NCI-H345 treated with DMSO at 0.1 percent for 48 hours (cell line): Measurements from ENCODE around the gene KTN1.

Experiments
- DNase-seq: peaks from one replicate; lab custom pipeline; 2025; ENCODE audit not compliant: unreplicated experiment; lab: John Stamatoyannopoulos, UW

KTN1 gene, protein sequence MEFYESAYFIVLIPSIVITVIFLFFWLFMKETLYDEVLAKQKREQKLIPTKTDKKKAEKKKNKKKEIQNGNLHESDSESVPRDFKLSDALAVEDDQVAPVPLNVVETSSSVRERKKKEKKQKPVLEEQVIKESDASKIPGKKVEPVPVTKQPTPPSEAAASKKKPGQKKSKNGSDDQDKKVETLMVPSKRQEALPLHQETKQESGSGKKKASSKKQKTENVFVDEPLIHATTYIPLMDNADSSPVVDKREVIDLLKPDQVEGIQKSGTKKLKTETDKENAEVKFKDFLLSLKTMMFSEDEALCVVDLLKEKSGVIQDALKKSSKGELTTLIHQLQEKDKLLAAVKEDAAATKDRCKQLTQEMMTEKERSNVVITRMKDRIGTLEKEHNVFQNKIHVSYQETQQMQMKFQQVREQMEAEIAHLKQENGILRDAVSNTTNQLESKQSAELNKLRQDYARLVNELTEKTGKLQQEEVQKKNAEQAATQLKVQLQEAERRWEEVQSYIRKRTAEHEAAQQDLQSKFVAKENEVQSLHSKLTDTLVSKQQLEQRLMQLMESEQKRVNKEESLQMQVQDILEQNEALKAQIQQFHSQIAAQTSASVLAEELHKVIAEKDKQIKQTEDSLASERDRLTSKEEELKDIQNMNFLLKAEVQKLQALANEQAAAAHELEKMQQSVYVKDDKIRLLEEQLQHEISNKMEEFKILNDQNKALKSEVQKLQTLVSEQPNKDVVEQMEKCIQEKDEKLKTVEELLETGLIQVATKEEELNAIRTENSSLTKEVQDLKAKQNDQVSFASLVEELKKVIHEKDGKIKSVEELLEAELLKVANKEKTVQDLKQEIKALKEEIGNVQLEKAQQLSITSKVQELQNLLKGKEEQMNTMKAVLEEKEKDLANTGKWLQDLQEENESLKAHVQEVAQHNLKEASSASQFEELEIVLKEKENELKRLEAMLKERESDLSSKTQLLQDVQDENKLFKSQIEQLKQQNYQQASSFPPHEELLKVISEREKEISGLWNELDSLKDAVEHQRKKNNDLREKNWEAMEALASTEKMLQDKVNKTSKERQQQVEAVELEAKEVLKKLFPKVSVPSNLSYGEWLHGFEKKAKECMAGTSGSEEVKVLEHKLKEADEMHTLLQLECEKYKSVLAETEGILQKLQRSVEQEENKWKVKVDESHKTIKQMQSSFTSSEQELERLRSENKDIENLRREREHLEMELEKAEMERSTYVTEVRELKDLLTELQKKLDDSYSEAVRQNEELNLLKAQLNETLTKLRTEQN (N-terminal part only)

DNA sequence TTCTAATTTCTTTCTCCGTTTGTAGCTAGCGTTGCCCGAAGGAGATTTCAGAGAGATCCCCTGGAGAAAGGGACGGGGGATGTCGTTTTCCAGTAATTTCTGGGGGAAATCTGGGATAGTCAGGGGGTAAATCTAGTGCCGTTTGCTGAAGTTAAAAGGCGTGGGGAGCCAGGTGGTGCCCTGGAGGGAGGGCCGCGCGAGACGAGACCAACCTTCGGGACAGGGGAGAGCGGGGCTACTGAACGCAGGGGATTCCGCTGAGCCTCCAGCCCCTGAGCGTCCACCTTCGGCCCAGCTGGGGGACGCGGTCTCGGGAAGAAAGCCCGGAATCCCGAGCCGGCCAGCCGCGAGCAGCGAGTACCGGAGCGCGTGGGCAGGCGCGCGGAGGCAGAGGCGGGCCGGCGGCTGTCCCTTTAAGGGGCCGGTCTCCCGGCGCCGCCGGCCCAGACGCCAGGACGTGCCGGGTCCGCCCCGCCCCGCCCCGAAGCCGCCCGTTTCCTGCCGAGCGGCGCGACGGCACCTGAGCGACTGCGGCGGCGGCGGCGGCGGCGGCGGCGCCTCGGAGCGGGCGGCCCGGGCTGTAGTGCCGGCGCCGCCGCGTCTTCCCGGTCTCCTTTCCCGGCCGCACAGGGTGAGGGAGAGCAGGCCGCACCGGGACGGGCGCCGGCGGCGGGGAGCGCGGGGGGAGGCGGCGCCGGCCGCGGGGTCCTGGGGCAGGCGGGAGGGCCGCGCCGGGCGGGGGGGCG is at the start of gene KTN1:
Gene KTN1, plus strand, starts transcription at position 484 of the 746 bp plus-strand sequence. CDS start 31,842 bp downstream, outside the sequence.
- peak; percentile 80 for DNase-seq

DNA sequence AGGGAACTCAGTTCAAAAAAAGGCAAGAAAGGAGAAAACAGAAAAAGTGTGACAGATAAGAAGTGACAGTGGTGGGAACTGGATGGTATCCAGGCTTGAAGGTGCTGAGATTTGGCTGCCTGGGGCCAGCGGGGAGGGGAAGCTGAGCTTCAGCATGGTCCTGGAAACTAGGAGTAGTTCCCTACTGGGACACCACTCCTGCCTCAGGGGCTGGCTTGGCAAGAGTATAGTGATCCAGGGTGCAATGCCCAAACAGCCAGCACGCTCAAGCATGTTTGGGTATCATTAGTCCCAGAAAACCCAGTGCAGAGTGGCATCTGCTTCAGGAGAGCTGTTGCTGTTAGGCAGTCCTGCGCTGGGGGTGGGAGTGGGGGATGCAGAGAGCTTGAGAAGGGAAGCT is 49.5 kb upstream of the KTN1 start:
- no peak for DNase-seq

DNA sequence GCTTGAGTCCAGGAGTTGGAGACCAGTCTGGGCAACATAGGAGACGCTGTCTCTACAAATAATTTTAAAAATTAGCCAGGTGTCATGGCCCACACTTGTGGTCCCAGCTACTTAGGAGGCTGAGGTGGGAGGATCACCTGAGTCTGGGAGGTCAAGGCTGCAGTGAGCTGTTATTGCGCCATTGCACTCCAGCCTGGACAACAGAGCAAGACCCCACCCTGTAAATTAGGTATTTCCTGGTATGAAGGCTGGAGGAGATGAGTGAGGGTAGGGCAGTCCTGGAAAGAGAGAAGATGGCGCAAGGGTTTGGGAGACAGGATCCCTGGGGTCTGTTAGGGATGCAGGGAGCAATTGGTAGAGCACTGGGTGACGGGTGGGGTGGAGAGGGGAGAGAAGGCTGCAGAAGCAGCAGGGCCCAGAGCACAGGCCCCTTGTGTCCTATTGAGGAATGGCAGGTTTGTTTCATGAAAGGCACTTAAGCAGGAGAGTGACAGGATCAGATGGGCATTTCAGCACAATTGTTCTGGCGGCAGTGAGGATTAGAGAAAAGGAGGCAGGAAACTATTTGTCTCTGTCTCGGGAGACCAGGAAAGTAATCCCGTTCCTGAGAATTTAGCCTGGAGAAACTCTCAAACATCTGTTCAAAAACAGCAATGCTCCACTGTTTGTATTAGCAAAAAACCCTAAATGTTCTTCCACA is 47.2 kb upstream of the KTN1 start:
- no peak for DNase-seq

DNA sequence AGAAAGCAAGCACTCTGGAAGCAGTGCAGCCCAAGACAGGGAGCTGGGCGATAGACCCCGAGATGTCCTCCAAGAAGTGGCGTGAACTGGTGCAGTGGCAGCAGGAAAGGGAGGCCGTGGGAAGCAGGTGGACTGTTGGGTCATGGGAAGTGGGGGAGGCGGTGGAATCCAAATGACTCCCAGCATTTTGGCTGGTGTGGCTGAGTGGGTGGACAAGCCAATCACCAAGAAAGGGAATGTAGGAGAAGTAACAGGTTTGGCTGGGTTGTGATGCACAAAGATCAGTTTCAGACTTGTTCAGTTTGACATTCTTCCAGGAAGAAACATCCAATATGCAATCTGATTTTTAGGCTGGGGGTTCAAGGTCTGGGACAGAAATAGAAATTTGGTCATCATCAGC is 46.0 kb upstream of the KTN1 start:
- DNase-seq = no peak

DNA sequence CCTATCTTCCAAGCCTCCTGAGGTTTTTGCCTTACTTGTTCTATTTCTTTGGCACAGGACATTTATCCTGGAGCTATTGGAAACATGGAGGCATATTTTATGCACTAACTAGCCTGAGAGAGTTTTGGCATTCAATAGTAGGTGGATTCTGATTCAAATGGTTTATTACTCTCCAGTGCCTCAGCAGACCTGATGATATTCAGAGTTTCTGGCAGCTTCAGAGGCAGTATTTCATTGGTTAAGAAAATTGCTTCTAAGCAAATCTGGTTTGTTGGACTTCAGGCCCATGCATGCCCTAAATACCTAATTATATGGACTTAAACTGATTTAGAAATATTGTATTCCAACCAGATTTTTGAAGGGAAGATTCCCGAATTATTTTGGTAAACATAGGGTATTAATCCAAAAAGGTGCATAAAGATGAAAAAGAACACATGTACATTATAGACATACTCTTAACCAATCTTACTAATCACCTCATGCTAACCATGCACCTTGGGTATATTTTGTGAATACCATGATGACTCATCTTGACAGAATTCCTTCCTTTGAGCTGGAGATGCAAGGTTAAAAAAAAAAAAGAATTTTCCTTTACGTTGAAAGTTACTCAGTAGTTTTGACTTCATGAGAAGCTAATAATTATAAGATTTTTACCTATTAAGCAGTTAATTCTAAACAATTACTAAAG is 44.3 kb upstream of the KTN1 start:
- no peak for DNase-seq

DNA sequence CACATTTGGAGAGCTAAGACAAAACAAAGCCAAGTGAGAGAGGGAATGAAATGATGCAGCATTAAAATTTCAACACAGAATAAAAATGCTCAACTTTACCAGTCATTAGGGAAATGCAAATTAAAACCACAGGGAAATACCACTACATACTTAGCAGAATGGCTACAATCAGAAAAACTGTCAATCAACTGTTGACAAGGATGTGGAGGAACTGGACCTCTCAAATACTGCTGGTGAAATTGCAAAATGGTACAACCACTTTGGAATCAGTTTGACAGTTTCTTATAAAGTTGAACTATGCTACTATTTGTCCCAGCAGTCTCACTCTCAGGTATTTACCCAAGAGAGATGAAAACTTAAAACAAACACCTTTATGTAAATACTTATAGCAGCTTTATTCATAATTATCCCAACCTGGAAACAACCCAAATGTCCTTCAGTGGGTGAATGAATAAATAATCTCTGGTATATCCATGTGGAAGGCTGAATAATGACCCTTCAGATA is 43.8 kb upstream of the KTN1 start:
- no peak for DNase-seq

DNA sequence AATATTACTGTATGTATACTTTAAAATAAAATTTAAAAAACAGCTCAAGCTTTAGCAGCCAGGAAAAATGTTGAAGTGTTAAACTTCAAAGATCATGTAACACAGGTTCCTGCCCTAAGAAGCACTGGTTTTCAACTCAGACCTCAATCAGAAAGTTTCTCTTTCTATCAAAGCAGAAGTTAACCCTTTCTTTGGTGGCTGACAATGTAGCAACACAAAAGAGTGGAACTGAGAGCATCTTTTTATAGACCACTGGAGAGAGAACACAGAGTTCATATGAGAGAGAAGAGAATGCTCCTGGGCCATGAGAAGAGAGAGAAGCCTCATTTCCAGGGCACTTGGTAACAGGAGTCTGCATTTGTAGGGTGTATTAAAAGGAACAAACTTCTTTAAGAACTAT is 42.2 kb upstream of the KTN1 start:
- no peak for DNase-seq

DNA sequence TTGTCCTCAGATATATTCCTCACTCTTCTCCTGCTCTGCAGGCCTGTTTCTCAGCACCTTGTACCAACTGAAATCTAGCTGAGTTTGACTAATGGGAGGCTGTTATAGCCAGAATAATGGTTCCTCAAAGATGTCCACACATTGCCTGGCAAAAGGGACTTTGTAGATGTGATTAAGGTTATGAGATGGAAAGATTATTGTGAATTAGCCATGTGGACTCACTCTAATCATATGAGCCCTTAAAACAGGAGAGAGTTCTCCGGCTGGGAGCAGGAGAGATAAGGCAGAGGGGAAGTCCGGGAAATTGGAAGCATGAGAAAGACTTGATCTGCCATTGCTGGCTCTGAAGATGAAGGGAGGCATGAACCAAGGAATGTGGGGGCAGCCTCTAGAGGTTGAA is 40.0 kb upstream of the KTN1 start:
- DNase-seq = no peak

DNA sequence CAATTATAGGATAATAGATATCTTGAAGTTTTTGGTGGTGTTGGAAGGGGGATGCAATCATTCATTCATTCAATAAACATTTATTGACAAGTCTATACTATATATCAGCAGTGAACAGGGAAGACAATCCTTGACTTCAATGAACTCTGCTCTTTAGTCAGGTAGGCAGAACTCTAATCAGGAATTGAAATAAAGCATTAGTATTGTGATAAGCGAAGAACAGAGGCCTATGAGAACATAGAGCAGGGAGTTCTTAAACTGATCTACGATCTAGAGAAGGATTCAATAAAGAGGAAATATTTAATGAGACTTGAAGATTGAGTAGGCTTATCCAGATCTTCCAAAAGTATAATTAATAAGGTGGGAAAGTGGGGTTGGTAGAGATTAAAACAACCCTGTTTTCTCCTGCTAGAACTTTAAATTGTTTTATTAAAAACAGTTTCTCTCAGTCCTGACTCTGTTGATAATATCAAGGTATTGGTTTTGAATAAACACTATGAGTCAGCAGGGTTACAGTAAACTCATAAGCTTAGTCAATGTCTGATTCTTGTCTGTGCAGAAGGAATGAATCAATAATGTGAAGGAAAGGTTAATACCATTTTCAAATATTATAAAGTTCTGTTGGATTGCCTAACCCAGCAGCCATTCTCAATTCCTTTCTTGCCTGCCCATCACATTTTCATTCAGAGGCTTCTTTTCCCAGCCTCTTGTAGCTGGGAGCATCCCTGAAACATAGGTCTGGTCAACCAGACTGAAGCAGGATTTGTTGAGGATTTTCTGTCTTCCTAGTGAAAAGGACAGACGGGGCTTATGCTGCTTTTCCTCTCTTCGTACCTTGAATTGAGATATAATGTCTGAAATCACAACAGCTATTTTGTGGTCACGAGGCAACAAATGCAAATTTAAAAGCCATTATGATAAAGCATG is 38.9 kb upstream of the KTN1 start:
- no peak for DNase-seq

DNA sequence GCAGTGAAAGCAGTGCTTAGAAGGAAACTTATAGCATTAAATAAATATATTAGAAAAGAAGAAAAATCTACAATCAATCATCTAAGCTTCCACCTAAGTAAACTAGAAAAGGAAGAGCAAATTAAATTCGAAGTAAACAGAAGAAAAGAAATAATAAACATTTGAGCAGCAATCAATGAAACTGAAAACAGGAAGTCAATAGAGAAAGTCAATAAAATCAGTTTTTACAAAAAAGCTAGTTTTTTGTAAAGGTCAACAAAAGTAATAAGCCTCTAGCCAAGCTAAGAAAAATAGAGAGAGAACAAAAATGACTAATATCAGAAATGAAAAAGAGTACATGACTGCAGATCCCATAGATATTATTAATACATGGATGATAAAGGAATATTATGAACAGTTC is 34.2 kb upstream of the KTN1 start:
- no peak for DNase-seq

DNA sequence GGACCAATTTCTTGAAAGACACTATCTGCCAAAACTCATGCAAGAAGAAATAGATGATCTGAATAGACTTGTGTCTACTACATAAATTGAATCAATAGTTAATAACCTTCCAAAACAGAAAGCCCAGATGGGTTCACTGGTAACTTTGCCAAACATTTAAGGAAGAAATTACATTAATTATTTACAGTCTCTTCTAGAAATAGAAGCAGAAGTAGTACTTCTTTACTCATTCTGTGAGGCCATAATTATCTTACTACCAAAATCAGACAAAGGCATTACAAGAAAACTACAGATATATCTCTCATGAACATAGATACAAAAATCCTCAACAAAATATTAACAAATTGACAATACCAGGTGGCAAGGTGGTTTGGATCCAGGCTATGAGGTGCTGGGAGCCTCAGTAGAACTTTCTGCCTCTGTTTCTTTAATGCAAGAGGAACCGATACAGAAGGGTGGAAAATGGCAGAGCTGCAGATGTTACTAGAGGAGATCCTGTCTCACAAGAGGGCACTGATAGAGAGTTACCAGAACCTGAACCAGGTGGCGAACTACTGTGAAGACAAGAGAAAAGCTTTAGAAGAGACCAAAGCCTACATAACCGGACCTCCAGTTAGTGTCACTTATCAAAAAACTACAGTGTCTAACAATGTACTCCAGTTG is 33.7 kb upstream of the KTN1 start:
- DNase-seq = no peak

DNA sequence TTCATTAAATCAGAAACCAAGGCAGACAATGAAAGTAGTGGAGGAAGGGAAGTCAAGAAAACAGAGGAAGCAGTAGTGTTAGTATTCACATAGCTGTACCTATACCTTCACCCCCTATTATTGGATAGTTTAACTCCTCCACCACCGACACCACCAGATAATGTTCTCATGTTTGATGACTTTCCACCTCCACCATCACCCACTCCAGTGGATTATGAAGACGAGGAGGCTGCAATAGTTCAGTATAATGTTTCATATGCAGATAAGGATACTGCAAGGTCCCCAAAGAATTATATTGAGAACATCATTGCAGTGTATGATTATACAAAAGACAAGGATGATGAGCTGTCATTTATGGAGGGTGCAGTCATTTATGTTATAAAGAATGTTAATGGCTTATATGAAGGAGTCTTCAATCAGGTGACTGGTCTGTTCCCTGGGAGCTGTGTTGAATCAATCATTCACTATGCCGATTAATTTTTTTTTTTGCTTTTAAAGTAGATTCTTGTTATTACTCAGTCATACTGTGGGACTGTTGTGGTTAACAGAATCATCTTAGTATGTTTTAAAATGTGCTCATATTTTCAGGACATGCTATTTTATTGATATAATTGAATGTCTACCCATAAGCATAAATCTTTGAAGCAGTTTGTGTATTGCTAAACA is 32.2 kb upstream of the KTN1 start:
- no peak for DNase-seq

DNA sequence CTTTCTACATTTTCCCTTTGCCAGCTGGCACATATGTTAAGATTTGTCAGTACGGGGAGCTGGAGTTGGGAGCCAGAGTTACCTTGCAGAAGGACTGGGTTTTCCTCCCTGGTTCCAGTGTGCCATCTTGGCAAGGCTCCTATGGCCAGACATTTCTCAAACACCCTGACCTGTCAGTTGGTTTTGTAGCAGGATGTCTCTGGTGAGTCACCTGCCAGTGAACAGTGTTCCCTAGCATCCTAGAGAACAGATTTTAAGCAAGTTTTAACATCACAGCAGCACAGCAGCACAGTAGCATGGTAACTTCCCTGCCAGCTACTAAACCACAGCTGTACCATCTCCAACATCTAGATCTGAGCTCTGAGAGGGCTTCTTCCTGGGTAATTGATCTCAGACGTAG is 26.2 kb upstream of the KTN1 start:
- DNase-seq = no peak

DNA sequence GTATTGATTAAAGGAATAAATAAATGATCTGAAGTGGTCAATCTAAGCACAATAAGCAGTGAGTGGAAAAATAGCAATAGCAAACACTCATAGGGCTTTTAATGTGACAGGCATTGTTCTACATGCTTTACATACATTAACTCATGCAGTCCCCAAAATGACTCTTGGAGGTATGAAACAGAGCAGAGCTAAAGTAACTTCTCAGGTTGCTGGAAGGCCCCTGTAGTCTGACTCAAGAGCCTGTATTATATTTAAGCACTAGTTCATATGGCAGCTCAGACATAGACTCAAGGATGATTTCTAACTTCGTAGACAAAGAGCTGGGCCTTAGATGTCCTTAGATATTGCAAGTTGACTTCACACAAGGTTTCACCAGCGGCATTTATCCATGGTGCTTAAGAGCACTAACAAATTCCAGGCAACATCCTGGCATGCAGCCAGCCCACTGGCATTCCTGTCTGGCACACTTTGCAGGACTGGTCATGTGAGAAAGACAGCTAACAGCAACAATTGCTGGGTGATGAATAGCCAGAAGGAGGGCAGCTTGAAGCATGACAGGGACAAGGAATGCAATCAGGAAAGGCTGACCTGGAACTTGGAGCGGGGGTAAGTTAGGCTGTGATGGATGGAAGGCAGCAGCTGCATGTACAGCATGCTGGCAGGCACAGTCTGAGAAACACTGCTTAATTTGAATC is 22.9 kb upstream of the KTN1 start:
- peak; percentile 53 for DNase-seq

DNA sequence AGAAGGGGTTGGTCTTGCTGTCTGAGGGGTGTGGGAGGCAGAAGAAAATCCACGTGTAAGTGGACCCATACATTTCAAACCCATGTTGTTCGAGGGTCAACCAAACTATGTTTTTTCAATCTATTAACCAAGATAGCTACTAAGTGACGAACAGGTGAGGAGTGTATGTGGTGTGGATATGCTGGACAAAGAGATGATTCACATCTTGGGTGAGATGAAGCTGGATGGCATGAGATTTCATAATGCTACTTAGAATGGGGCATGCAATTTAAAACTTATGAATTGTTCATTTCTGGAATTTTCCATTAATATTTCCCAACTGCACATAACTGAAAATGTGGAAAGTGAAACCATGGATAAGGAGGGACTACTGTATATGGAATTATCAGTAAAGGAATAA is 17.9 kb upstream of the KTN1 start:
- no peak for DNase-seq

DNA sequence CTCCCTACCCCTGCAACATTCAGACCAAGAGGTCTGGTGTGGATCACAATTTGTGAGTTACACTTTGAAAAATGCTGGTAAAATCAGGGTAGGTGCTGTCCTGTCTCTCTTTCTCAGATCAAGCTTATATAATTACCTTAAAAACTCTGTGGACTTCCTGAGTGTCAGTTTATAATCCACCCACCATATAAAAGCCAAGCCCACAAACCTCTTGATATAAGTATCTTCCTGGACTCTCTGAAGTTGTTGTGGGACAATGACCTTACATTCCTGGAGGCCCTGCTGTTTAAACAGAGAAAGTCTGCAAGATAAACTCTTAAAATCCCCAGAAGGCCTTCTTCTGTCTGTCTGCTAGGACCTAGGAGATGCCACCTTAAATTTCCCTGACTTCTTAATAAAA is 11.4 kb upstream of the KTN1 start:
- DNase-seq = no peak
